ENCODE data around the gene SNAP47.

Gene SNAP47

DNA sequence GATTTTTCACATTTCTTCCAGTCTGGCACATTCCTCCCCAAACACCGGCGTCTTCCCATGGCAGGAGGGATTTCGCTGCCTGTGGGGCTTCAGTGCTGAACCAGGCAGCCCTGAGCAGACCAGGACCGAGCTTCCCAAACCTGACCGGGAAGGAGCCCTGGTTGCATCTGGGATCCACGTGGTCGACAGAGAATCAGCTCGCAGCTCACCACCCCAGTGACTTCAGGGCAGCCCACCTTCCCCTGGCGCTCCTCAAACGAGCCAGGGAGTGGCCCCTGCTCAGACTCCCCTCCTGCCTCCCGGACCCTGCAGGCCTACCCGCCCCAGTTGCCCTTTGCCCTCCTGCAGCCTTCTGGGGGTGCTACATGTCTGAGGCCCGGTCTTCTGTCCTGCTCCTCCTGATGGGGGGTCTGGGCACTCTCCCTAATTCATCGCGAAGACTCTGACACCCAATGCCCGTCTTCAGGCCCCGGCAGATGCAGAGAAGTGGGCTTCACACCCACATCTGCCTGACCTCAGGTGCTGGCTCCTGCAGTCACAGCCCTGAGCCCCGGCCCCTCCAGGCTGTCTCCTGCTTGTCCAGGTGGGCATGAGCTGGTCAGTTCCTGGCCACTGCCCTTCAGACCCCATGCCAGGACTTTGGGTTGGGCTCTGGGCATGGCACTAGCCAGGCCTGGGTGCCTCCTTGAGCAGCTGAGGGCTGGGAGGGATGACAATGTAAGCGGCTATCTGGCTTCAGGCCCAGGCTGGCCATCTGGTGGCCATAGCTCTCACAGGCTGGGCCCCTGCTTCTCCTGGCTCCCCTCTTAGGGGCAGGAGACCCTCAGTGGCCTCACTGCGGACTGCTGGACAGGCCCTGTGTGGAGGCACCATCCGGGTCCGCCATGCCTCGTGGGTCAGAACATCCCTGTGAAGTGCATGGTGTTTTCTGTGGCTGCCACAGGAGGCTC, 54.1 kb downstream of the SNAP47 start:
- H3K4me3 ChIP-seq (ENCODE audit: low read depth, low read length) = peak overlapping the region; percentile 65
- no peak overlapping the region for H3K27ac ChIP-seq (ENCODE audit: low read depth, low read length)
- peaks cover 42% of the 10 kb centered on the region for H3K27me3 ChIP-seq (ENCODE audit: control insufficient read depth, insufficient read depth, low read length)
- H3K9ac ChIP-seq (ENCODE audit: low read length) = peak overlapping the region; percentile 60
- peaks cover 35% of the 10 kb centered on the region for H3K4me1 ChIP-seq (ENCODE audit: control insufficient read depth, insufficient read depth, low read length)
- no peaks in the 10 kb centered on the region for H3K9me3 ChIP-seq (ENCODE audit: control insufficient read depth, insufficient read depth, low read depth, low read length)
- H3K36me3 ChIP-seq (ENCODE audit: control insufficient read depth, insufficient read depth, low read length) = no peaks in the 10 kb centered on the region

DNA sequence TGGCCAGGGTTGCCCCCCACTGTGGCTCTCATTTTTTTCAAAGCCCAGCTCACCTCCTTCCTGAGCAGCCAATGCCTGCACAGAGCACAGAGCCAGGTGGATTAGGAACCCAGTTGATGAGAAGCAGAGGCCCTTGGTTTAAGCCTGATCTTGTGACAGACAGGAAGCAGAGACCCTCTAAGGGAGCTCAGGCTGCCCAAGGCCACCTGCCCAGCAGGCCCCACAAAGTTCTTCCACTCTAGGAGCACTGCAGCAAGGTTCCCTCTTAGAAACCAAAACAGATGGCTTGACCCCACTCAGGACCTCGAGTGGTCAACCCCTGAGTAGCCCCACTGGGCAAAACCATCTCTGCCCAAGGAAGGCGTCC, 54.8 kb downstream of the SNAP47 start:
- Histone ChIP-seq H3K36me3 (ENCODE audit: control insufficient read depth, insufficient read depth, low read length) (no peaks in the 10 kb centered on the region), H3K4me3 (ENCODE audit: low read depth, low read length) (no peak overlapping the region), H3K27ac (ENCODE audit: low read depth, low read length) (no peak overlapping the region), H3K4me1 (ENCODE audit: control insufficient read depth, insufficient read depth, low read length) (peaks cover 41% of the 10 kb centered on the region), H3K9me3 (ENCODE audit: control insufficient read depth, insufficient read depth, low read depth, low read length) (no peaks in the 10 kb centered on the region), H3K9ac (ENCODE audit: low read length) (no peak overlapping the region), H3K27me3 (ENCODE audit: control insufficient read depth, insufficient read depth, low read length) (peaks cover 40% of the 10 kb centered on the region)

GRCh38 chr1:227790868-227791267, 55.6 kb downstream of the SNAP47 start:
- Histone ChIP-seq H3K9ac (ENCODE audit: low read length) (no peak overlapping the region), H3K27me3 (ENCODE audit: control insufficient read depth, insufficient read depth, low read length) (peaks cover 34% of the 10 kb centered on the region), H3K27ac (ENCODE audit: low read depth, low read length) (no peak overlapping the region), H3K4me1 (ENCODE audit: control insufficient read depth, insufficient read depth, low read length) (peaks cover 41% of the 10 kb centered on the region), H3K9me3 (ENCODE audit: control insufficient read depth, insufficient read depth, low read depth, low read length) (no peaks in the 10 kb centered on the region), H3K4me3 (ENCODE audit: low read depth, low read length) (no peak overlapping the region), H3K36me3 (ENCODE audit: control insufficient read depth, insufficient read depth, low read length) (no peaks in the 10 kb centered on the region)

DNA sequence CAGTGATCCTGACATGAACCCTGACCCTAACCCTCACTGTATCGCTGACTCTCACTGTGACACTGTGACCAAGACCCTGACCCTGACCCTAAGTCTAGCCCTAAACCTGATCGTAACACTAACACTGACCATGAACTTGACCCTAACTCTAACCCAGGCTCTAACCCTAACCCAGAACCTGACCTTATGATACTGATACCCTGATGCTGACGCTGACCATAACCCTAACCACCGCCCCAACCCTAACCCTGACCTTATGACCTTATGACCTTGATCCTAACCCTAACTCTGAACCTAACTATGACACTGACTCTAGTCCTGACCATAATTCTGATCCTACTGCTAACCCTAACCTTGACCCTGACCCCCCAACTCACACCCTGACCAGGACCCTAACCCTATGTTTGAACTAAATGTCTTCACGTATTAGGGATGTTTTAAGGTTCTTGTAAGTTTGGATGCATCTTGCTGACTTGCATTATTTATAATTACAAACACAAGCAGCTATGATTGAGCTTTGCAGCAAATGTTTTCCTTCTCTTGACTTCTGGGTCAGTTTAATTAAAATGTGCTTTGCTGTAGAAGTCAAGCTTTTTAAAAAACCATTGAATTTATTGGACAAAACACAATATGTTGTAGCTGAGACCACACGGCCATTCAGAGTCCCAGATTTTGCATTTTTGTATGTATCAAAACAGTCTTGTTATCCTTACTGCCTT, 56.3 kb downstream of the SNAP47 start:
- Histone ChIP-seq H3K36me3 (ENCODE audit: control insufficient read depth, insufficient read depth, low read length) (no peaks in the 10 kb centered on the region), H3K27ac (ENCODE audit: low read depth, low read length) (no peak overlapping the region), H3K4me3 (ENCODE audit: low read depth, low read length) (no peak overlapping the region), H3K9me3 (ENCODE audit: control insufficient read depth, insufficient read depth, low read depth, low read length) (no peaks in the 10 kb centered on the region), H3K4me1 (ENCODE audit: control insufficient read depth, insufficient read depth, low read length) (peaks cover 37% of the 10 kb centered on the region), H3K27me3 (ENCODE audit: control insufficient read depth, insufficient read depth, low read length) (peaks cover 27% of the 10 kb centered on the region), H3K9ac (ENCODE audit: low read length) (no peak overlapping the region)

DNA sequence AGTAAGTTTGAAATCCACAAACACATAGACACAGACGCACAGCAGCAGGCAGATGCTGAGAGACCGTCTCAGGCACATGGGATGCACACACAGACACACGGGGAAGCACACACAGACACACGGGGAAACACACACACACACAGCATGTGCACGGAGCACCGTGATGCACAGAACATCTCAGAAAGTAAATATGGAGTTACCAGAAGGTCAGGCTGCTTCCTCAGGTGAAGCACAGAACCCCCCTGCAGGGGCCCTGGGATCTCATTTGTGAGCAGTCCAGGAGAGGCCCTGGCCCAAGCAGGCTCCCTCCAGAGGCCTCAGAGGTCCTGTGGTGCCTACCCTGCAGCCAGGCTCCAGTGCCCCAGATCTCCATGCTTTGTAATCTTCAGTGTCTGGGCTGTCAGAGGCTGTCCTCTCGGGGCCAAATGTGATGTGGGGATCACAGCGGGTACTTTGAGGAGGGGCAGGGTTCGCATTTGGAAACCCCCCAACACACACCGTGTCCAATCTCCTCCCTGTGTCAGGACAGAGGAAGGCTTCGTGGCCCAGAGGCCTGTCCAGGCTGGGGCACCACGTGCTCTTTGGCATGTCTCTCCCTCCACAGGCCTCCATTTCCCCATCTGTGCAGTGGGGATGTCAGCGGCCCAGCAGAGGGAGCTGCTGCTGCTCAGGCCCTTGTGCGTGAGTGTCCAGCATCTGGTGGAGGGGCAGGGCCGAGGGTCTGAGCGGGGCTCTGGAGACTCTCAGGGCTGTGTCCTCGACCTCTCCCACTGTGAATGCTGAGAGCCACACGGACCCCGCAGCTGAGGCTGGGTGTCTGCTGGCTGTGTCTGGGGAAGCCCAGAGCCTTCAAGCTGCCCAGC, 57.2 kb downstream of the SNAP47 start:
- no peaks in the 10 kb centered on the region for H3K36me3 ChIP-seq (ENCODE audit: control insufficient read depth, insufficient read depth, low read length)
- no peaks in the 10 kb centered on the region for H3K9me3 ChIP-seq (ENCODE audit: control insufficient read depth, insufficient read depth, low read depth, low read length)
- no peak overlapping the region for H3K4me3 ChIP-seq (ENCODE audit: low read depth, low read length)
- H3K27me3 ChIP-seq (ENCODE audit: control insufficient read depth, insufficient read depth, low read length) = peaks cover 19% of the 10 kb centered on the region
- H3K9ac ChIP-seq (ENCODE audit: low read length) = no peak overlapping the region
- peaks cover 31% of the 10 kb centered on the region for H3K4me1 ChIP-seq (ENCODE audit: control insufficient read depth, insufficient read depth, low read length)
- no peak overlapping the region for H3K27ac ChIP-seq (ENCODE audit: low read depth, low read length)

DNA sequence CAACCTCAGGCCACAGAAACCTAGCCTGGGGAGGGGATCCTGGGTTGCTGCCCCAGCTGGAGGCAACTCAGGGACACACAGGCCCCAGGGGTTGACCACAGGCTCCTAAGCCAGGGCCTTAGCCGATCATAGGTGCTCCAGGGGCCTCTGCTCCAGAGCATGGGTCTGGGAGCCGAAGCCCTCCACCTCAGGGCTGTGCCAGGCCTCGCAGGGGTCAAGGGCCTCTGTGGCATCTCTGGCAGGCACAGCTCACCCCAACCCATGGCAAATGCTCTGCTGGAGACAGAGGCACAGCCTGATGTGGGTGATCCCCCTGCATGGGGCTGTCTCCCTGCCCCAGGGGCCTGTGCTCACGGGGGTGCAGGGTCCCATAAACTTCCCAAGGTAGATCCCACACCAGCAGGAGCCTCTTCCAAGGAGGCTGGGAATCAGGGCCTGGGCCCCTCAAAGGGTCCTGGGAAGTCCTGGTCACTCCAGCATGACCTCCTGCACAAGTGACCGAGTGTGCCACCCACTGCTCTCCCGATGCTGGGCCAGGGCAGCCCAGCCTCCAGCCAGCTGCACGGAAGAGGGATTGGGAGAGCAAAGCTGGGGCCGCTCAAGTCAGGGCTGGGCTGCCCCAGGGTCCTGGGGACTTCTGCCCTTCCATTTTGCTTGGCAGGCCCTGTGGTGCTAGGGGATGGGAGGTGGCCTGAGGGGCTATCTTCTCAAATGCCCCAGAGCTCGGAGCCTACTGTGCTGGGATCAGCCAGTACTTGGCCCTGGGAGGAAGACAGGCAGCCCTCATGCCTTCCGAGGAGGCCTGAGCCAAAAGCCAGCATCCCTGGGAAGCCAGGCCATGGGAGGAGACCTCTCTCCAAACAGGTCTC, 58.1 kb downstream of the SNAP47 start:
- no peak overlapping the region; the same call in 1 of the 2 replicates for H3K27ac ChIP-seq (ENCODE audit: low read depth, low read length)
- no peak overlapping the region for H3K9ac ChIP-seq (ENCODE audit: low read length)

GRCh38 chr1:227793948-227794816, 58.9 kb downstream of the SNAP47 start:
- no peak overlapping the region for H3K4me3 ChIP-seq (ENCODE audit: low read depth, low read length)
- H3K27ac ChIP-seq (ENCODE audit: low read depth, low read length) = no peak overlapping the region; the same call in 1 of the 2 replicates

More for the DNA sequence above, 58.1 kb downstream of the SNAP47 start:
- Histone ChIP-seq H3K4me1 (ENCODE audit: control insufficient read depth, insufficient read depth, low read length) (peaks cover 31% of the 10 kb centered on the region), H3K27me3 (ENCODE audit: control insufficient read depth, insufficient read depth, low read length) (peaks cover 15% of the 10 kb centered on the region), H3K9me3 (ENCODE audit: control insufficient read depth, insufficient read depth, low read depth, low read length) (no peaks in the 10 kb centered on the region), H3K4me3 (ENCODE audit: low read depth, low read length) (no peak overlapping the region), H3K36me3 (ENCODE audit: control insufficient read depth, insufficient read depth, low read length) (no peaks in the 10 kb centered on the region)

GRCh38 chr1:227794817-227795192, 59.6 kb downstream of the SNAP47 start:
- Histone ChIP-seq H3K4me3 (ENCODE audit: low read depth, low read length) (no peak overlapping the region), H3K36me3 (ENCODE audit: control insufficient read depth, insufficient read depth, low read length) (no peaks in the 10 kb centered on the region), H3K4me1 (ENCODE audit: control insufficient read depth, insufficient read depth, low read length) (peaks cover 23% of the 10 kb centered on the region), H3K27ac (ENCODE audit: low read depth, low read length) (no peak overlapping the region), H3K27me3 (ENCODE audit: control insufficient read depth, insufficient read depth, low read length) (peaks cover 7% of the 10 kb centered on the region; the same call in 1 of the 2 replicates), H3K9ac (ENCODE audit: low read length) (no peak overlapping the region), H3K9me3 (ENCODE audit: control insufficient read depth, insufficient read depth, low read depth, low read length) (no peaks in the 10 kb centered on the region)

More at GRCh38 chr1:227793948-227794816, 58.9 kb downstream of the SNAP47 start:
- peaks cover 28% of the 10 kb centered on the region for H3K4me1 ChIP-seq (ENCODE audit: control insufficient read depth, insufficient read depth, low read length)
- H3K36me3 ChIP-seq (ENCODE audit: control insufficient read depth, insufficient read depth, low read length) = no peaks in the 10 kb centered on the region
- peaks cover 10% of the 10 kb centered on the region for H3K27me3 ChIP-seq (ENCODE audit: control insufficient read depth, insufficient read depth, low read length)
- H3K9ac ChIP-seq (ENCODE audit: low read length) = no peak overlapping the region
- no peaks in the 10 kb centered on the region for H3K9me3 ChIP-seq (ENCODE audit: control insufficient read depth, insufficient read depth, low read depth, low read length)

- Histone ChIP-seq H3K27me3 (ENCODE audit: control insufficient read depth, insufficient read depth, low read length) (peaks cover 7% of the 10 kb centered on the region; the same call in 1 of the 2 replicates), H3K4me1 (ENCODE audit: control insufficient read depth, insufficient read depth, low read length) (peaks cover 23% of the 10 kb centered on the region), H3K27ac (ENCODE audit: low read depth, low read length) (0 out of 2 replicates have a peak overlapping the region, but pooled peaks have one; percentile 21), H3K9ac (ENCODE audit: low read length) (no peak overlapping the region), H3K4me3 (ENCODE audit: low read depth, low read length) (no peak overlapping the region), H3K9me3 (ENCODE audit: control insufficient read depth, insufficient read depth, low read depth, low read length) (no peaks in the 10 kb centered on the region), H3K36me3 (ENCODE audit: control insufficient read depth, insufficient read depth, low read length) (no peaks in the 10 kb centered on the region)
These were observed 60.5 kb downstream of the SNAP47 start for GRCh38 chr1:227795732-227796131.
